ENCODE data around the gene RAC2.

DNA sequence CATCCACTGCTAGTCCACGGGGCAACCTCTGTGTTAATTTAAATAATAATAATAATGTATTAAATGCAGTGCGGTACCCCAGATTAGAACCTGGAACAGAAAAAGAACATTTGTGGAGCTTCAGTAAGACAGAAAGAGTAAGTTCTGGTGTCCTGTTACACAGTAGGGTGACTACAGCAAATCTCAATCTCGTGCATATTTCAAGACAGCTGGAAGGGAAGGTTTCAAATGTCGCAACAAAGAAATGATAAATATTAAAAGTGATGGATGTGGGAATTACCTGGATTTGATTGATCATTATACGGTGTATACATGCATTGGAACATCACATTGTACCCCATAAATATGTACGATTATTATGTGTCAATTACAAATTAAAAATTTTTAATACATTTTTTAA, 1.7 kb upstream of the RAC2 start:
- TF ChIP-seq POLR2A (IDR thresholded peaks at IDR 0.05), result no peak
- TF ChIP-seq, protein P1, sequence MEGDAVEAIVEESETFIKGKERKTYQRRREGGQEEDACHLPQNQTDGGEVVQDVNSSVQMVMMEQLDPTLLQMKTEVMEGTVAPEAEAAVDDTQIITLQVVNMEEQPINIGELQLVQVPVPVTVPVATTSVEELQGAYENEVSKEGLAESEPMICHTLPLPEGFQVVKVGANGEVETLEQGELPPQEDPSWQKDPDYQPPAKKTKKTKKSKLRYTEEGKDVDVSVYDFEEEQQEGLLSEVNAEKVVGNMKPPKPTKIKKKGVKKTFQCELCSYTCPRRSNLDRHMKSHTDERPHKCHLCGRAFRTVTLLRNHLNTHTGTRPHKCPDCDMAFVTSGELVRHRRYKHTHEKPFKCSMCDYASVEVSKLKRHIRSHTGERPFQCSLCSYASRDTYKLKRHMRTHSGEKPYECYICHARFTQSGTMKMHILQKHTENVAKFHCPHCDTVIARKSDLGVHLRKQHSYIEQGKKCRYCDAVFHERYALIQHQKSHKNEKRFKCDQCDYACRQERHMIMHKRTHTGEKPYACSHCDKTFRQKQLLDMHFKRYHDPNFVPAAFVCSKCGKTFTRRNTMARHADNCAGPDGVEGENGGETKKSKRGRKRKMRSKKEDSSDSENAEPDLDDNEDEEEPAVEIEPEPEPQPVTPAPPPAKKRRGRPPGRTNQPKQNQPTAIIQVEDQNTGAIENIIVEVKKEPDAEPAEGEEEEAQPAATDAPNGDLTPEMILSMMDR (IDR thresholded peaks at IDR 0.05), result no peak
